ENCODE data around the gene PEG3. TPM values are rescaled to one million over a fixed set of nuclear protein-coding genes. Genes with fewer than 3 reads are reported as not detected.

Gene PEG3
- 0.39 and 1.8 TPM in 2 replicates for total RNA-seq

DNA sequence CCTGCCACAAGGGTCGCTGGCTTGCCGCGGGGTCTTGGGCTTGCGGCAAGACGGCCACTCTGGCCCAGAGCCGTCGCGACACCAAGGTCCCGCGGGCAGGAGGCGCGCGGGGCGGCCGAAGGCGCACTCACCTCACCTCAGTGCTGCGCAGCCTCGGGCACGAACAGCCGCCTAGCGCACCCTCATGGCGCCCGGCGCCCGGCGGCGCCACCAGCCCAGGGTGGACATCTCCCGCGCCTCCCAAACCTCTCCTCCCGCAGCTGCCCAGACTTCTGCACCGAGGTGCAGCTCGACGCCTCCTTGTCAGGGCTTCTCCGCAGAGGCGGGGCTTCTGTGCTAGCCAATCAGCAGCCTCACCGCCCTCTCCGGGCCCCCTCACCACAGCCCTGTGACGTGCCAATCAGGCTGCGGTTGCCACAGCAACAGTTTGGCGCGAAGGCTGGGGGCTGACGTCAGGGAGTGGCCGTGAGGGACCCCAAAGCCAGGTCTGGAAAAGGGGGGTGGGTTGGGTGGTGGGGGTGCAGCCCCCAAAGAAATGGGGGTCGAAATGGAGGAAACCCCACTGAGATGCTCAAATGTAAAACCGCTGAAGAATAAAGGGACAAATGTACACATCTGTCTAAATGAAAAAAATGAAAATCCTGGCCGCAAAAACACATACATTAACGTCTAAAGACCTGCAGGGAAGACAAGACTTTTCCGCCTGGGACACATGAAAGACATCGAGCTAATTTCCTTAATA lies at the start of gene PEG3, which contains the start of gene ZIM2:
PEG3 (minus strand) TSS at position 276 of the 742 bp plus-strand sequence. CDS start 16,071 bp downstream, outside the sequence.
ZIM2 (minus strand) TSS at position 276 of the 742 bp plus-strand sequence. CDS start 16,449 bp downstream, outside the sequence.

Small RNAs within 50 kb of the gene (small RNA-seq; reads per million reads assigned to genes)
- not detected for gene AC006115.2

Other genes with a start within 250 kb of the PEG3 start
- 5.5 and 5.9 TPM in 2 replicates for gene ZNF71, start 245.4 kb downstream of the PEG3 start, total RNA-seq
- gene SMIM17, start 197.6 kb downstream of the PEG3 start, total RNA-seq: 0.39 TPM in 1 of 2 replicates, not detected in the other
- gene ZNF835, start 169.0 kb downstream of the PEG3 start, total RNA-seq: 0.20 and 1.8 TPM in 2 replicates
- not detected in 2 replicates for gene ZIM2, start within 50 bp of the PEG3 start, total RNA-seq

All from subcutaneous preadipocyte (primary cell).